GM19395 (cell line): ENCODE data around the gene IGLL5.

ENCODE experiments used
- ATAC-seq: cut with Tn5 transposase; IDR thresholded peaks from one replicate; pipeline ENCODE4 v1.9.1; 2021; ENCODE audit warnings: mild to moderate bottlenecking, moderate library complexity; ENCODE audit not compliant: unreplicated experiment

The IGLL5 gene

DNA sequence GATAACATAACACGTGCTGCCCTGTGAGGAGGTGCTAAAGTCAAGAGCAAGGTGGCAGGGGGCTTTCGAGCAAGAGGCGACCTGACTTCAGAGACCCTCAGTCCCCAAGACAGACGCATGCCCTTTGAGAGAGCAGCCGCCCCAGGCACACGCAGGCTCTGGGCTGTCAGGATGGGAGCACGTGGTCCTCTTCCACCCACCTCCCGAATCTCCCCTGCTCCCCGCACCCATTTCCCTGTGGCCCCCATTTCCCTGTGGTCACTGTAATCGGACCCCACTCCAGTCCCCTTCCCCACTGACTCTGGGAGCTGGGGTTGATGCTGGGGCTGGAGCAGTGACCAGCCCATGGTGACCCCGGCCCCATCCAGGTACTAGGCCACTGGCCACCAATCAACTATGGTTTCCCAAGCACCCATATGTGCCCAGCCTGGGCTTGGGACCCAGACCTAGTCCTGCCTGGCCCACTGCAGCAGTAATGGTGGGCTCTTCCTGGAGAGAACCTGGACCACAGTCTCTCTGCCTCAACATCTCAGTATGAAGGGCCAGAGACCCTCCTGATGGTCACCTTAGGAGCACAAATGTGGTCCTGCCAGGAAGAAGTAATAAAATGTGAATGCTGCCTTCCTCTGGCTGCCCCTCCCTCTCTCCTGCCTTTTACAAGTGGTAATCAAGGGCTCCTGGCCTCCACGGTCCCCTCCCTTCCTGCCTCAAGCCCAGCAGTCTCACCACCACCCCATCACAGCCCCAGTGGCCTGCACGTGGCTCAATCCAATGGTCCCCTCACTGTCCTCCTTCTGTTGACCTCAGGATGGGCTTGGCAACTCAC is 39.0 kb downstream of the IGLL5 start:
- no peak for ATAC-seq

DNA sequence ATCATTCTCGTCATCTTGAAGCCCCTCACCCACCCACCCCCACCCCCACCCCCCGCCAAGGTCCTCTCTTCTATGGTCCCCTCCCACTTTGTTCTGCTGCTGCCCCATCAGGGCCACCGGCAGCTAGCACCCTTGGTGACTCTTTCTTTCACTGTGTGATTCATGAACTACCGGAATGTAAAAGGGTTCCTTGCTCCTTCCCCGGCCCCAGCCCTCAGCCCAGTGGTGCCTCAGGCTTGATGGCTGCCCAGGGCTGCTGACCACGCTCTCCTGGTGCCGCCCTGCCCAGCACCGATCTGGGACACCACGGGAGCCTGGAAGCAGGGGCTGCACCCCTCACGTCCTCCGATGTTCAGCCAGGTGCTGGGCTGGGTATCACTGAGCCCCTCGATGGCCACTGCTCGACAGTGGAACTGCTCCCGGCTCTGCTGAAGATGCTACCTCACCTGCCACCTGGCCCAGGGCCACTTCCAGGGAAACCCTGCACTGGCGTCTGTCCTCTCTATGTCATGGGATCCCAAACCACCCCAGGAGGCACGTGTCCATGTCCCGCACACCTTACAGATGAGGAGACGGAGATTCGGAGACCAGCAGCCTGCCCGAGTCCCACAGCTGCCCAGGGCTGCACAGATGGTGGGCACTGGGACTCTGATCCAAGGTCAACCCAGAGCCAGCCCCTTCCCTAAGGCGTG is 39.7 kb downstream of the IGLL5 start:
- no peak for ATAC-seq

DNA sequence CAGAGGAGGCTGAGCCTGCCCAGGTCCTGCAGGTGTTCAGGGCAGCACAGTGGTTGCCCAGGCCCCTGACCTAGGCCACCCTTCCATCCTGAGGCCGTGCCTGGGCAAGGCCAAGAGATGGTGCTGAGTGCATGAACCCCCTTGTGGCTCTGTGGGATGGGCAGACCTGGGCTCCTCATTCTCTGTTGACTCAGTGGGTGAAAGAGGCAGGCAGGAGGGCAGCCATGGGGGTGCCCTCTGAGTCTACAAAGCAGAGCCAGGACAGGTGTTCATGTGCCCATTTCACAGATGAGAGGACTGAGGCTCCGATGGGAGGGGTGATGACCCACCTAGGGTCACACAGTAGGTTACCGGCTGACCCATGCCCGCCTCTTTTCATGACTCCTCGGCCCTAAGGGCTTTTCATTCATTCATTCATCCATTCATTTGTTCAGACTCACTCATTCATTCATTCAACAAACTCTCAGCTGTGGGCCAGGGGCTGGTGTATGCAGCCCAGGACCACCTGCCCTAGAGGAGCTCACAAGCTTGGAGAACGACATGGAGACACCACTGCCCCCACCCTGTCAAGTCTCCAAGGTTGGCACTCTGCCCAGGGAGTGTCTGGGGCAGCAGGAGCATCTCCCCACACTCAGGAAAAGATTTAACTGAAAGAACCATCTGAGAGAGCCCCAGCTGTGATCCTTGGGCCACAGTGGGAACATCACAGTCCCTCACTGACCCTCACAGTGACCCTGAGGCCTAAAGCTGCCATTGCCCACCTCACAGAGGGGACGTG is 40.5 kb downstream of the IGLL5 start:
- ATAC-seq: no peak

DNA sequence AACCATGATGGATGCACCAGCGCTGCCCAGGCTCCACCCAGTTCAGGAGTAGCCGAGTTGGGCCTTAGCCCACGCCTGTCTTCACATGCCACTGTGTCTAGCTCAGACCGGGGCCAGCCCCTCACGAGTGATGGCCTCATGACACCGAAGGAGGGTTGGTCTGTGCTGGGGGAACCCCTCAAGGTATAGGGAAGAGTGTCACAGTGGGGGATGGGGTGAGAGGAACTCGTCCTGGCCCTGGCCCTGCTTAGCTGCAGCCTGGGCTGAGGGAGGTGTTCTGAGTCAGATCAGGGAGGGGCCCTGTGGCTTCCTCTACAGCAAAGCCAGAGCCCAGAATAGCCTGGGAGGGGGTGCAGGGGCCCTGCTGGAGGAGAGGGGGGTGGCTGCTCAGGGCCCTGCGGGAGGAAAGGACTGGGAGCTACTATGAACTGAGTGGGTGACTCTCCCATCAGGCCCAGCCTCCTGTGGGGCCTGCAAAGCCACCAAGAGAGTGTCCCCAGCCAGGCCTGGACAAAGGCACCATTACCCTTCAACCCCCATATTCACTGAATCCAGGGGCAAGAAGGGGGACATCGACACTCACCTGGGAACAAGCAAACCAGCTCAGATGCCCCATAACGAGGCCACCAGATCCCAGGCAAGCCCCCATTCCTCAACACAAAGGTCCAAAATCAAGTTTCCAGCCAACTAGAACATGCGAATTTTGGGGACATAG is 41.2 kb downstream of the IGLL5 start:
- ATAC-seq: peak; percentile 88

DNA sequence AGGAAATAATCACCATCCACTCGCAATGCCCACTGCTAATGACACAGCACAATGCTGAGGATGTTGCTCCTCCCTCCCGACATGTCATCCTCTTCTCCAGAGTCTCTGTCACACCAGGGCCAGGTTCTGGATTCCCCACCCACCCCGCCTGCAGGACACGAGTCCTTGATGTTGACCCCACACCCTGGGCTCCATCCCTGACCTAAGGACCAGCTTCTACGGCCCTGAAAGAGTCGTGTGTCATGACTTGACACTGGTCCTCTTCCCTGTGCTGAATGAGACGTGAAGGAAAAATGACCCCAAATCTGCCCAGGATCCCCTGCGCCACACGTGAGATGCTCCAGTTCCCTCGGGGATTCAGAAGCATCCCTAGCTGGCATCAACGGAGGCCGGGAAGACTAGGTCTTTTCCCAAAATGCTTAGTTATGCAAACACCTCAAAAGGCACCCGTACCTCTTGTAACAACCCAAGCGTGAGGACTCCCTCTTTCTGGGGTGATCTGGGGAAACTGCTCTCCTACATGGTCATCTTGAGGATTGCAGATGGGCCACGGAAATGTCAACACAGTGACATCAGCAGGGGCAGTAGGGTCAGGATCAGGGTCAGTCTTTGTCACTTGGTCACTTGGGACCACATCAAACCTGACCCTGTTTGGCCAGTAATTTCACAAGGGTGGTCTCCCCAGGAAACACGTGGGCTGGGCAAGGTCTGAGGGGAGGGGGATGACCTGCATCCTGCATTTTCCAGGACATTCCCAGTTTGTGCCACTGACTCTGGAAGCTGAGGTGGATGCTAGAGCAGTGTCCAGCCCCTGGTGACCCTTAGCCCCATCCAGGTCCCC is 42.0 kb downstream of the IGLL5 start:
- no peak for ATAC-seq

DNA sequence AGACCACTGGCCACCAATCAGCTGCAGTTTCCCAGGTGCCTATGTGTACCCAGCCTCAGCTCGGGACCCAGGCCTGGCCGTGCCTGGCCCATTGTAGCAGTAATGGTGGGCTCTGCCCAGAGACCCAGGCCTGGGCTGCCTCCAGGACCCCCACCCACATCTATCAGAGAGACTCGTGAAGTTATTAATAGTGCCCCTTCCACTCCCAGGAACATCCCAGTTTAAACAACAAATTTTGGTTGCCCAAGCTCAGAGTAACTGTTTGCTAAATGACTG is 42.5 kb downstream of the IGLL5 start:
- ATAC-seq: no peak

DNA sequence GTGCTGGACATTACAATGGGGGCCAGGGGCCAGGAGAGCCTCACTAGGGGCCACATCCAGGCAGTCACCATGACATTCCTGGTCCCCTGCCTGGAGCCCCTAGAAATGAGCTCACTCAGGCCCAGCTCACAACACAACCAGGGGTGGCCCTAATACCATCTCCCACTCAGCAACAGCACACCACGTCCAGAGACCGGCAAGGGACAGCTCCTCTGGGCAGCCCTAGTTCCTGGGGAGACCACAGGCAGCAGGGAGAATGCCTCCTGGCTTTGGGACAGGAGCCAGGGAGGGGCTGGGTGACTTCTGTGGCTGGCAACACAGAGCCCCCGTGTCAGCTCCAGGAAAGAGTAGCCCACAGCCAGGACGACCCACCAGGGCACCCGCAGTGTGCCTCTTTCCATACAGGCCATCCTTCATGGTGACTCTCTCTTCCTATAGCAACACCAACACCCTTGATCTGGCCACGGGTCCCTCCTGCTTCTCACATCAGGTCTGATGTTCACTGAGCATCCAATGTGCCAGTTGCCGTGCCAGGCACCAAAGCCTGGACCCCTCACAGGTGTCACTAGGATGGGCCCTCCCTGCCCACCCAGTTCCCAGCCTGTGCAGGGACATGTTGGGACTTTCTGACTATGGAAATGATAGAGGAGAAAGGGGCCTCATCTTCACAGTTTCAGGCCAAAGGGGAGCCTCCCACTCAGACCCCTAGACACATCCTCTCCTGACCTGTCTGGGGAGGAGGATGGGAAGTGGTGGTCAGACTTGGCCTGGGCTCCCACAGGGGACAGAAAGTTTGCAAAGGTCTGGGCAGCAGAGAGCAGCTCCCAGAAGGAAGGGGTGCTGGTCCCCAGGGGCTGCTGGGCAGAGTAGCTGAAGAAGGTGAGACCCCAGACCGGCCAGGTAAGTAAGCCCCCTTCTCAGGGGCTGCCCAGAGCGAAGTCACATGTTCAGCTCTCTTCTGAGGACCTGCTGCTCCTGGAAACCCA is 43.2 kb downstream of the IGLL5 start:
- no peak for ATAC-seq

DNA sequence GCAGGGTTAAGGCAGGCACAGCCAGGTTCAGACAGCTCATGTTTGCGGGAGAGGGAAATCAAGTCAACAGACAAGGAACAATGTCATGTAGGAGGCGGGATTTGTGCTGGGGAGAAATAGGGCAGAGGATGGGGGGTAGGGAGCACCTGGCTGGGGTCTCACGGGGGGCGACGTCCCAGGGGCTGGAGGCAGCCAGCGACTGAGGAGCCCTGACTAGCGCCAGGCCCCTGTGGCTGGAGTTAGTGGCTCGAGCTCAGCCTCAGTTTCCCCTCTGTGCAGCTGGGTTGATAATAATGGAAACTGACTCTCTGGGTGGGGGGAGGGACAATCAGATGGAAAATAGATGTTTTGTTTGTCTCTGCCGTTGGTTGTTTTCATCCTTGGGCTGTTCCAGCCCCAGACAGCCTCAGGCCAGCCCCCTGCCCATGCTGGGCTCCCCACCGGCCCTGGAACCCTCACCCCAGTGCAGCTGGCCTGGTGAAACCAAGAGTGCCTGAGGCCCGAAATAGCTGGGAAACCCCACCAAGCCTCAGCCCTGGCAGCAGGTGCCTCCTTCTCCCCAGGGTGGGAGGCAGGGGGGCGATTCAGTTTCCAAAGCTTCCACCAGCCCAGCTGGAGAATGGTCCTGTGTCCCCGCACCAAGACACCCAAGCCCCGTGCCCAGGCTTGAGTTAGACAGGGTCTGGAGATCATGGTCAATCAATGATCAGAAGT is 44.1 kb downstream of the IGLL5 start:
- no peak for ATAC-seq

DNA sequence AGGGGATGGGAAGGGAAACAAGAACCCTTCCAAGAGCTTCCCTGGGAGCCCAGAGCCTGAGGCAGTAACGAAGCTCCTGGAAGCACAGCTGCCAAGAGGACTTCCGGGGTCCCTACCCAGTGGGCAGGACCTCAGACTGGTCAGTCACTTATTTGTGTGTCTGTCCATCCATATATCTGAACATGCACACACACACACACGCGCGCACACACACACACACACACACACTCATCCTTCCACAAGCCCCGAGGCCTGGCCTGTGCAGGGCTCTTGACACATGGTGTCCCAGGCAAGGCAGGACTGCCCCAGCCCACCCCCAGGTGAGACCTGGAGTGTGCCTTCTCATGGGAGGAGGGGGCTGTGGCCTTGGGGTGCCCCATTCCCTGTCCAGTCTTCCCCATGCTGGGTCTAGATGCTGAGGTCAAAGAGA is 44.9 kb downstream of the IGLL5 start:
- no peak for ATAC-seq

DNA sequence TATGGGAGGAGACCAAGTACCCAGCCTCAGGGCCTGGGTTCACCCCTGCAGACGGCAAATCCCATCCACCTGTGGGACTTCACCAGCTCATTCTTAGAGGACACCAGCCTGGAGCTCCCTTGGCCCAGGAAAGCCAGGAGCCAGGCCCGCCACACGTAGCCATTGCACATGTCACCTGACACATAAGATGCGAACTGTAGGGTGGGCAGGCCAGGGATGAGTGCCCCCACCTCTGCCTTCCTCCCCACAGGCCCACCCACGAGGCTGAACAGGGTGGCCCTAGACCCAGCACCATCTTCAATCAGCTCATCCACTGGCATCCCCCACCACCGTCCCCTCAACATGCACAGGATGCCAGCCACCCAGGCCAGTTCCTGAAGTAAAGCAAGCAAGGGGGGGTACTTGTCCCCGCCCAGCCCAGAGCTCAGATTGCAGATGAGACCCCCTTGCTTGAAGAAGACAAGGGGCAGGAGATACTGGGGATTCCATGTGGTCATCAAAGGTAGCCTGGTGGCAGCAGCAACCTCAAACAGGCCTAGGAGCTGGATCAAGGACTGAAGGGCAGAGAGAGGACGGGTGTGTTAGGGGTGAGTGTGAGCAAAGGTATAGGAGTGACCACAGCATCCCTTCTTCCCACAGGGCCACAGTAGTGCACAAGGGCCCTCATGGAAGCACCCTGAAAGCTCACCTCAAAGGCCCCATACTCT is 45.6 kb downstream of the IGLL5 start:
- ATAC-seq: no peak

DNA sequence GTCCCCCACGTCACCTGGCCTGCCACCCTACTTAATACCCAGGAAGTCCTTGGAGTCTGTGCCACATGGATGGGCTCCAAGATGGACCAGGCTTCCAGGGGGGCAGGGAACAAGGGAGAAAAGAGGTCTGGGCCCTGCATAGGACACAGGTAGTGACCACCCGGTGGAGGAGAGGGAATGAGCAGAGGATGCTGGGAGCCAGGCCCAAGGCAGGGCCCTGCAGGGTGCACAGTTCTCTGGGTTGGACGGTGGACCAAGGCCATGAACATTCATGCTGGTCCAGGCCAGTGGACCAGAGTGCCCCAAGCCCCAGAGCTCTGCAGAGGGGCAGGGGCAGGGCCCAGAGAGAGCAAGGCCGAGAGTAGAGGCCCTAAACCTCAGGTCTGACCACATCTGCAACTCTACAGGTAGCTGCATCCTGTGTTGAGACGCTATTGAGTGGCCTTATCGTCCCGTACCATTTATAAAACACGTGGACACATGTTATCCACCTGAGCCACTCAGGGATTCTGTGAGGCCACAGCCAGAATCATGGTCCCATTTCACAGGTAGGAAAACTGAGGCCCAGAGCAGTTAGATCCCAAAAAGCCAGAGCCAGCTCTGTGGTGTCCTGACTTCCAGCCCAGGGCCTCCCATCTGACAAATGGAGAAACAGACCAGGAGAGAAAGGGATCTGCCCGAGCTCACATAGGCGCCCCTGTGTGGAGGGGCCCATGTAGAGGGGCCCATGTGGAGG is 46.4 kb downstream of the IGLL5 start:
- no peak for ATAC-seq

DNA sequence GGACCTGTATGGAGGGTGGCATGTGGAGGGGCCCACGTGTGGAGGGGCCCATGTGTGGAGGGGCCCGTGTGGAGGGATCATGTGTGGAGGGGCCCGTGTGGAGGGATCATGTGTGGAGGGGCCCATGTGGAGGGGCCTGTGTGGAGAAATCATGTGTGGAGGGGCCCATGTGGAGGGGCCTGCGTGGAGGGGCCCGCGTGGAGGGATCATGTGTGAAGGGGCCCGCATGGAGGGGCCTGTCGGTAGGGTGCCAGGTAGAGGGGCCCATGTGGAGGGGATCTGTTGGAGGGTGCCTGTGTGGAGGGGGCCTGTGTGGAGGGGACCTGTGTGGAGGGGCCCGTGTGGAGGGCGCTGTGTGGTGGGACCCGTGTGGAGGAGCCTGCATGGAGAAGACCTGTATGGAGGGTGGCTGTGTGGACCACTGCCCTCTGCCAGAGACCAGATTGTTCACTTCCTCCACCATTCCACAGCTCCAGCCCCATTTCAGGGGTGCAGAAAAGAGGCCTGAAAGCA is 47.0 kb downstream of the IGLL5 start:
- no peak for ATAC-seq

DNA sequence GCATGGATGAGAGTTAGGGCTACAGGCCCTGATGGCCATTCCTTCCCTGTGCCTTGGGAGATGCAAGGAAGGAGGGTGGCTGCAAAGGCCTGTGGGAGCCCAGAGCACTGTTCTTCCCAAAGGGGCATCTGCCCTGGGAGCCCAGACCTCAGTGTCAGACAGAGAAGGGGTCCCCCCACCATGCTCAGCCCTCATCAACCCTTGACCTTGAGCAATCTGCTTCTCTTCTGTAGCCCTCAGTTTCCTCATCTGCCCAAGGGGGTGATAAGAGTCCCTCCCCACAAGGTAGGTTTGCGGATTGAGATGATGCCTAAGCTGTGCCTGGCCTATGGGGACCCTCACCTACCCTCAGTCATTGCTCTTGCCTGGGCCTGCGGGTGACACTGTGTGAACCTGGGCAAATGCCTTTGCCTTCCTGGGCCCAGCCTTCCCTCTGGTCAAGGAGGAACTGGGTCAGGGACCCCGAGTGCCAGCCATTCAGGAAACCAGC is 47.5 kb downstream of the IGLL5 start:
- ATAC-seq: peak; percentile 36

DNA sequence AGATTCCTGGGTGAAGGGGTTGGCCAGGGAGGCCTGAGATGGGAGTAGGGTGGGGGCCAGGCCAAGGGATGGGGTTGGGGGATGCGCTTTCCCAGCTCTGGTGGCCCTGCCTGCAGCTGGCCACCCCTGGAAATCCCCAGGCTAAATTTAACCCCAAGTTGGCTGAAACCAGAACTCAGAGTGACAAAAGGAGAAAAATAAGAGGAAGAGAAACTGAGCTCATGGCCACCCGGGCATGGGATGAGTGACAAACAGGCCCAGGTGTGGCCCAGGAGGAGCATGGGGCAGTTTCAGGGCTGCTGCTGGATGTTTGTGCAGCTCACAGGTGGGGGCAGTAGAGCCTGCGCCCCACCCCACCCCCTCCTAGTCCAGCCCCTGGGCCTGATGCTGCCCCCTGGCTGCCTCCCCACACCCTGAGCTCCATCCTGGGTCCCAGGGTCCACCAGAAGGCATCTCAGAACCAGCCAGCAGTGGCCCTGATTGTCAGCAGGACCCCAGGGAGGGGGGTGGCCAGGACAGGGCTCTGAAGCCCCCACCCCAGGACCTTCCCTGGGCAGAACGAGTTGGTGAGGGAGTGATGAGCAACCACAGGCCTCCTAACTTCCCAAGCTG is 48.0 kb downstream of the IGLL5 start:
- ATAC-seq: peak; percentile 85

DNA sequence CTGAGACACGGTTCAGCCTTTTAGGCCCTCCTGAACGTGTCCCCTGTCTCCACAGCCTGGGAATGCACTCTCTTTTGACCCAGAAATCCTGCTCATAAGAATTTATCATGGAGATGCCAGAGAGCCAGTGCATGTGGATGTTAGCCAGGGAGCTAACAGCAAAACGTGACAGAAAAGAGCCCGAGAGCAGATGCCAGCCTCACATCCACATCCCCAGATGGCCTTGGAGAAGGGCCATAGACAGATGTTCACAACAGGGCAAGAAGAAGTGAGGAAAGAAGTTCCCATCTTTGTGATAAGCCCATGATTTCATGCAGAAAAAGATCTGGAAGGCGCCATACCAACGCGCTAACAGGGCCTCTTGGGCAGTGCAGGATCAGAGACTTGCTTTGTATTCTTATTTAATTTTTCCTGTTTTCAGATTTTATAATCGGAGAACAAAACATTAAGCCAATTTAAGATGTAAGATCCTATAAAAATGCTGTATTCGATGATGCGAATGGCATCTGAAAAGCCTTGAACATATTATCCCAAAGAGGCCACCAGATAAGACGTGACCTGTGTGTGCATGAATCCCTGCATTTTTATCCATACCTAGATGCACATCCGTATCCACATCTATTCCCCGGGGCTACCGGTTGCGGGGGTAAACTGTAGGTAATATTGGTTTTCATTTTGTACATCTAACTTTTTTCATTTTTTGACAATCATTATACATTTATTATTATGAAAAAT is 48.7 kb downstream of the IGLL5 start:
- no peak for ATAC-seq
